Measurements from ENCODE around the gene DAZAP1.

The DAZAP1 gene

GRCh38 chr19:1407528-1408299, at the start of gene DAZAP1:
Gene DAZAP1, plus strand, starts transcription at chr19:1407586. Its CDS starts 188 bp downstream, at chr19:1407774.
- no peak for DNase-seq

- DNase-seq = no peak
Observed at GRCh38 chr19:1360126-1360817, 47.1 kb upstream of the DAZAP1 start.

- DNase-seq = peak; percentile 75 to 84
Observed at GRCh38 chr19:1360818-1361461, 46.4 kb upstream of the DAZAP1 start.

GRCh38 chr19:1361601-1362386, 45.6 kb upstream of the DAZAP1 start:
- DNase-seq = no peak

GRCh38 chr19:1362387-1363257, 44.8 kb upstream of the DAZAP1 start:
- no peak for DNase-seq

GRCh38 chr19:1363599-1363998, 43.8 kb upstream of the DAZAP1 start:
- no peak for DNase-seq

- DNase-seq = no peak
Observed at GRCh38 chr19:1364070-1364704, 43.2 kb upstream of the DAZAP1 start.

- no peak for DNase-seq
Observed at GRCh38 chr19:1365319-1366269, 41.8 kb upstream of the DAZAP1 start.

GRCh38 chr19:1366296-1366695, 41.1 kb upstream of the DAZAP1 start:
- no peak for DNase-seq

- DNase-seq = peak in 1 of 2 donors; percentile 31
Observed at GRCh38 chr19:1366899-1367870, 40.2 kb upstream of the DAZAP1 start.

GRCh38 chr19:1369214-1369805, 38.1 kb upstream of the DAZAP1 start:
- no peak for DNase-seq

GRCh38 chr19:1370579-1371361, 36.6 kb upstream of the DAZAP1 start:
- DNase-seq = no peak

- DNase-seq = no peak
Observed at GRCh38 chr19:1373042-1373533, 34.3 kb upstream of the DAZAP1 start.

GRCh38 chr19:1373534-1374249, 33.7 kb upstream of the DAZAP1 start:
- peak in 1 of 2 donors; percentile 34 for DNase-seq

- DNase-seq = no peak
Observed at GRCh38 chr19:1374250-1374577, 33.2 kb upstream of the DAZAP1 start.

GRCh38 chr19:1376415-1376805, 31.0 kb upstream of the DAZAP1 start:
- DNase-seq = no peak
